Loucy (cell line): ENCODE measurements around the gene DPY19L1.
"Not testable (repeated sequence)": the region's sequence is repeated elsewhere in the genome, so short reads cannot be mapped to it uniquely, and the experiment has no call there.

Experiments
- H2AFZ ChIP-seq: fragments of 200-600 bp; sonication (generic); 2 replicates; pipeline ENCODE4 v1.6.0; 2016; ENCODE audit warnings: antibody characterized with exemption, mild to moderate bottlenecking, low read length, moderate library complexity
- H3F3A ChIP-seq: fragments of 200-600 bp; 2 replicates; pipeline ENCODE4 v1.6.0; 2016; ENCODE audit warnings: antibody characterized with exemption, low read depth, mild to moderate bottlenecking
- H3K27me3 ChIP-seq: fragments of 200-600 bp; sonication (generic); 2 replicates; pipeline ENCODE4 v1.6.1; 2014; ENCODE audit warnings: low read length, mild to moderate bottlenecking; ENCODE audit not compliant: insufficient read depth, poor library complexity, severe bottlenecking
- H3K36me3 ChIP-seq: fragments of 200-600 bp; sonication (generic); 2 replicates; pipeline ENCODE4 v1.6.1; 2016; ENCODE audit warnings: low read length; ENCODE audit not compliant: insufficient read depth
- H3K4me1 ChIP-seq: fragments of 200-600 bp; sonication (generic); 2 replicates; pipeline ENCODE4 v1.5.1; 2014; ENCODE audit warnings: low read length, mild to moderate bottlenecking; ENCODE audit not compliant: insufficient read depth, poor library complexity, severe bottlenecking
- H3K4me2 ChIP-seq: fragments of 200-600 bp; sonication (generic); 2 replicates; pipeline ENCODE4 v1.6.0; 2014; ENCODE audit warnings: antibody characterized with exemption, low read length, low read depth, mild to moderate bottlenecking; ENCODE audit not compliant: poor library complexity, severe bottlenecking
- H3K4me3 ChIP-seq: fragments of 200-600 bp; sonication (generic); 2 replicates; pipeline ENCODE4 v1.5.1; 2014; ENCODE audit warnings: low read length, mild to moderate bottlenecking, mixed read lengths; ENCODE audit not compliant: poor library complexity, severe bottlenecking
- H3K79me2 ChIP-seq: fragments of 200-600 bp; sonication (generic); 2 replicates; pipeline ENCODE4 v1.6.1; 2014; ENCODE audit warnings: low read length; ENCODE audit not compliant: insufficient read depth
- H3K9ac ChIP-seq: fragments of 200-600 bp; sonication (generic); 2 replicates; pipeline ENCODE4 v1.6.0; 2014; ENCODE audit warnings: mild to moderate bottlenecking, low read depth, low read length, moderate library complexity; ENCODE audit not compliant: poor library complexity, severe bottlenecking
- H3K9me2 ChIP-seq: fragments of 200-600 bp; sonication (generic); replicated peaks from 2 replicates; pipeline ENCODE4 v1.6.1; 2016; ENCODE audit warnings: low read depth, low read length, mixed read lengths
- H3K9me3 ChIP-seq: fragments of 200-600 bp; sonication (generic); 2 replicates; pipeline ENCODE4 v1.6.1; 2014; ENCODE audit warnings: mild to moderate bottlenecking, antibody characterized with exemption, low read length, low read depth; ENCODE audit not compliant: insufficient read depth
- H4K20me1 ChIP-seq: fragments of 200-600 bp; sonication (generic); 2 replicates; pipeline ENCODE4 v1.6.0; 2014; ENCODE audit warnings: antibody characterized with exemption, low read length, mild to moderate bottlenecking; ENCODE audit not compliant: insufficient read depth, poor library complexity, severe bottlenecking
- EZH2phosphoT487 ChIP-seq: fragments of 200-600 bp; IDR thresholded peaks from 2 replicates; pipeline ENCODE4 v1.6.1; 2018; ENCODE audit warnings: antibody characterized with exemption, mild to moderate bottlenecking, moderate library complexity, borderline replicate concordance
- TF ChIP-seq, protein P1 (sequence below): fragments of 200-600 bp; sonication (generic); conservative IDR thresholded peaks from 2 replicates; pipeline ENCODE4 v1.5.1; 2014; ENCODE audit warnings: mild to moderate bottlenecking, antibody characterized with exemption, low read length

Gene DPY19L1

GRCh38 chr7:34996423-34997090 is 40.7 kb downstream of the DPY19L1 start:
- H3F3A ChIP-seq, H3K9ac ChIP-seq, H3K9me2 ChIP-seq, H3K4me1 ChIP-seq, H3K79me2 ChIP-seq, H3K4me3 ChIP-seq, H2AFZ ChIP-seq, H3K4me2 ChIP-seq, H3K36me3 ChIP-seq, H3K9me3 ChIP-seq, H3K27me3 ChIP-seq, H4K20me1 ChIP-seq: not testable (repeated sequence)

GRCh38 chr7:34995757-34996156 is 41.5 kb downstream of the DPY19L1 start:
- Histone ChIP-seq H3K36me3 (no peaks in the 10 kb centered on the region), H3K4me2 (no peak overlapping the region), H3K4me3 (no peak overlapping the region), H3K9me3 (no peaks in the 10 kb centered on the region), H3K27me3 (no peaks in the 10 kb centered on the region), H4K20me1 (no peaks in the 10 kb centered on the region), H3F3A (no peaks in the 10 kb centered on the region), H3K9ac (no peak overlapping the region), H3K4me1 (peaks cover 14% of the 10 kb centered on the region), H3K79me2 (no peaks in the 10 kb centered on the region), H3K9me2 (no peaks in the 10 kb centered on the region), H2AFZ (no peak overlapping the region)
- TF ChIP-seq, protein P1, sequence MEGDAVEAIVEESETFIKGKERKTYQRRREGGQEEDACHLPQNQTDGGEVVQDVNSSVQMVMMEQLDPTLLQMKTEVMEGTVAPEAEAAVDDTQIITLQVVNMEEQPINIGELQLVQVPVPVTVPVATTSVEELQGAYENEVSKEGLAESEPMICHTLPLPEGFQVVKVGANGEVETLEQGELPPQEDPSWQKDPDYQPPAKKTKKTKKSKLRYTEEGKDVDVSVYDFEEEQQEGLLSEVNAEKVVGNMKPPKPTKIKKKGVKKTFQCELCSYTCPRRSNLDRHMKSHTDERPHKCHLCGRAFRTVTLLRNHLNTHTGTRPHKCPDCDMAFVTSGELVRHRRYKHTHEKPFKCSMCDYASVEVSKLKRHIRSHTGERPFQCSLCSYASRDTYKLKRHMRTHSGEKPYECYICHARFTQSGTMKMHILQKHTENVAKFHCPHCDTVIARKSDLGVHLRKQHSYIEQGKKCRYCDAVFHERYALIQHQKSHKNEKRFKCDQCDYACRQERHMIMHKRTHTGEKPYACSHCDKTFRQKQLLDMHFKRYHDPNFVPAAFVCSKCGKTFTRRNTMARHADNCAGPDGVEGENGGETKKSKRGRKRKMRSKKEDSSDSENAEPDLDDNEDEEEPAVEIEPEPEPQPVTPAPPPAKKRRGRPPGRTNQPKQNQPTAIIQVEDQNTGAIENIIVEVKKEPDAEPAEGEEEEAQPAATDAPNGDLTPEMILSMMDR, result no peak
- TF ChIP-seq EZH2phosphoT487, result no peak

DNA sequence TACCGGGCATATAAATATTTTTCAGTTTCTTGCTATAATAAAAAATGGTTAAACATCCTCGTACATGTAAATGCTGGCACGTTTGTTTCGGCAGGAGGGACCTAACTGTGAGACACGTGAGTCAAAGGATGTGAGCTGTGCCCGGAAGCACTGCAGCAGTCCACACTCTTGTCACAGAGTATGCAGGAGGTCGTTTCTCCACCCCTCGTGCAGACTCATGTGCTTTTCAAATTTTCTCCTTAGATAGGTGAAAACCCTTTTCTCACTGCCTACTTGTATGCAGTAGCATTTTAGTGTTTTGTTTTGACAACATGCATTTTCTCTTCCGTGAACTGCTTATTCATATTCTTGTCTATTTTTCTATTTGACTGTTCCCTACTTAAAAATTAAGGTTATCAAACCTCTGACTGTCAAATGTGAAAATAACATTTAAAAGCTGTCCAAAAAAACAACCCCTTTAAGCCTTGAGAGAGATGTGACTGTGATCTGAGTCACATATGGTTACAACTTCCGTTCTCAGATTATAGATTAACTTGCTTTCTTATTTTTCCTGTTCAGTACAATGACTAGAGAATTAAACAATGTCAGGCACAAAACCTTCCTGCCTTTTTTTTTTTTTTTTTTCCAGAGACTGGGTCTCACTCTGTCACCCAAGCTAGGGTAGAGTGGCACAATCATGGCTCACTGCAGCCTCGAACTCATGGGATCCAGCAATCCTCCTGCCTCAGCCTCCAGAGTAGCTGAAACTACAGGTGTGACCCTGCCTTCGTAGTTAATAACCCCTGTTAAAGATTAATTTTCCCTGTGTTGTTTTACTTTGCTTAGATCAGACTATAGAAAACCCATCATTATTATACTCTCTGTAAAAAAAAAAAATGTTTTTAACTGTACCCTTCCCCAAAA is 45.1 kb downstream of the DPY19L1 start:
- Histone ChIP-seq H3K9ac (no peak overlapping the region), H3K4me2 (peak overlapping the region; percentile 29), H3K27me3 (no peaks in the 10 kb centered on the region), H3K9me3 (no peaks in the 10 kb centered on the region), H3F3A (no peaks in the 10 kb centered on the region), H3K9me2 (no peaks in the 10 kb centered on the region), H3K79me2 (no peaks in the 10 kb centered on the region), H3K36me3 (no peaks in the 10 kb centered on the region), H3K4me1 (peaks cover 14% of the 10 kb centered on the region), H4K20me1 (no peaks in the 10 kb centered on the region), H3K4me3 (peak overlapping the region; percentile 31), H2AFZ (no peak overlapping the region)
- no peak for TF ChIP-seq EZH2phosphoT487
- TF ChIP-seq, protein P1, result no peak

DNA sequence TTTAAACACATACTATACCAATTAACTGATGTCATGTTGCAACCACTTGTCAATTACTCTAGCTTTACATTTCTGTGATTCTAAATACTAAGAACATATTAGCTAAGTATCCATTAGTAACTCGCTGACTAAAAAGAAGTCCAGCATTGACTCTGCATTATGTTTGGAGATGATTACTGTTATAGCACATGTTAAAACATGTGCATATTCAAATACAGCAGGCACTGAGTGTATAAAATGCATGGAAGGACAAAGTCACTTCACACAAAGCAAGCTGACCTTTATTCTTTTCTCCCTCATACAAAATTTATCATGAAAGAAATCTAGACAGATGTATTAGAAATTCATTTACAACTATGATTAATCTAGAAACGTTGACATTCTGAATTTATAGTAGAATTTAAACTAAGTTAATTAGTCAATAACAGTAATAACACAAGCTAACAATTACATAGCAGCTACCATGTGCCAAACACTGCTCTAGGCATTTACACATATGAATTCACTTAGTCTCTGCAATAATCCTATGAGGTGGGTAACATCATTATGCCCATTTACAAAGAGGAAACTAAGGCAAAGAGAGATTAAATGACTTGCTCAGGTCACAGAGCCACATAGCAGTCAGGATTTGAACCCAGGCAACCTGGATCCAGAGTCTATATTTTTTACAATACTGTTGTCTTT is 48.7 kb downstream of the DPY19L1 start:
- H3K4me1 ChIP-seq, result peaks cover 14% of the 10 kb centered on the region
- H3K9ac ChIP-seq, H3K27me3 ChIP-seq, H3F3A ChIP-seq, H4K20me1 ChIP-seq, H3K36me3 ChIP-seq, H2AFZ ChIP-seq, H3K9me3 ChIP-seq, H3K4me2 ChIP-seq, H3K4me3 ChIP-seq, H3K79me2 ChIP-seq, H3K9me2 ChIP-seq: not testable (repeated sequence)

DNA sequence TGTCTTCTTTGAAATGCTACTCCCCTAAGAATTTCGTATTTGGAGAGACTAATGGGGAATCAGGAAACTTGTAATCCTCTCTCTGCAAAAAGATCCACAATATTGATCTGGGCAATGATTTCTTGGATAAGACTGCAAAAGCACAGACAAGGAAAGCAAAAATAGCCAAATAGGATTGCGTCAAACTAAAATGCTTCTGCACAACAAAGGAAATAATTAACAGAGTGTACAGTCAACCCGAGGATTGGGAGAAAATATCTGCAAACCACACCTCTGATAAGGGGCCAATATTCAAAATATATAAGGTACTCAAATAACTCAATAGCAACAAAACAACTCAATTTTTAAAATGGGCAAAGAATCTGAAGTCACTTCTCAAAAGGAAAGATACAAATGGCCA is 52.1 kb downstream of the DPY19L1 start:
- H3K36me3 ChIP-seq, H3K4me1 ChIP-seq, H3F3A ChIP-seq, H3K27me3 ChIP-seq, H2AFZ ChIP-seq, H3K79me2 ChIP-seq, H3K4me2 ChIP-seq, H3K9me2 ChIP-seq, H3K9ac ChIP-seq, H3K4me3 ChIP-seq, H3K9me3 ChIP-seq, H4K20me1 ChIP-seq: not testable (repeated sequence)
